GM18873 (cell line): ENCODE data around the gene WDR64.

Experiments
- ATAC-seq: cut with Tn5 transposase; IDR thresholded peaks from one replicate; pipeline ENCODE4 v1.9.1; 2021; ENCODE audit warnings: mild to moderate bottlenecking, moderate library complexity, moderate number of reproducible peaks; ENCODE audit not compliant: unreplicated experiment, low FRiP score

Gene WDR64

DNA sequence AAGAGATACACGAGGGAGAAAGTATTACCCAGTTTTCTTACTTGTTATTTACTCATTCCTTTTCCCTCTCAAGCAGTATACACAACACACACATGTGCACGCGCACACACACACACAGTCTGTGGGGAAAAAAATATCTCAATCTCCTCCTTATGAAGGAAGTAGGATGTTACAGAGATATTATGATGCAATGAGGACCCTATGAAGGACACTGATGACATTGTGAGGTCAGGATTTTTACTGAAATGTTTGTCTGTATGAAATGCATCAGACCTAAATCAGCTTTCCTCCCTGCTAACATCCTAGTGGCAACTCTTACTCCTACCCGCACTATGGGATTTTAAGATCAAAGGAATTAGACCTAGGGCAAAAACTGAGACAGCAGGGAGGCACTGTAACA, at the start of gene WDR64:
TSS of gene WDR64 (plus strand) at position 270 of the 400 bp plus-strand sequence. CDS start 204 bp downstream, outside the sequence.
- ATAC-seq = no peak

DNA sequence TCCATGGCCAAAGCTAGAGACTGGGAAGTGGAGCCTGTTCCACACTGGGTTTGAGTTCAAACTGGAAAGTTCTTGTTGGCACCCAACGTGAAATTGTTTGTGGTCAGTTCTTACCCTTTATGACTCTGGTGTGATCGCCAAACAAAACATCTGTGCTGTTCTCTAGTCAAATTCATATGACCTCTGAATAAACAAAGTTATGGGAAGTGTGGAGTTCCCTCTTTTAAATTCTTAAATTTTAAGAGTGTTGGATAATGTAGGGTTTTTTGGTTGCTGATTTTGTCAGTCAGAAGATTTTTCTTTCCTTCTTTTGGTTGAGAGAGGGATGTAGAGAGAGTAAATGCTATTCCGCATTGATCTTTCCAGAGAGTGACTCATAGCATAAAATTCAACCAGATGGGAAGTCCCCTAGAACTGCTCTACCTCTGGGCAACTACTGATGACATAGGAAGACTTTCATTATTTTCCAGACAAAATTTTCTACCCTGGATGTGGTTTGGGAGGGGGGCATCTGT, 48.3 kb upstream of the WDR64 start:
- no peak for ATAC-seq

DNA sequence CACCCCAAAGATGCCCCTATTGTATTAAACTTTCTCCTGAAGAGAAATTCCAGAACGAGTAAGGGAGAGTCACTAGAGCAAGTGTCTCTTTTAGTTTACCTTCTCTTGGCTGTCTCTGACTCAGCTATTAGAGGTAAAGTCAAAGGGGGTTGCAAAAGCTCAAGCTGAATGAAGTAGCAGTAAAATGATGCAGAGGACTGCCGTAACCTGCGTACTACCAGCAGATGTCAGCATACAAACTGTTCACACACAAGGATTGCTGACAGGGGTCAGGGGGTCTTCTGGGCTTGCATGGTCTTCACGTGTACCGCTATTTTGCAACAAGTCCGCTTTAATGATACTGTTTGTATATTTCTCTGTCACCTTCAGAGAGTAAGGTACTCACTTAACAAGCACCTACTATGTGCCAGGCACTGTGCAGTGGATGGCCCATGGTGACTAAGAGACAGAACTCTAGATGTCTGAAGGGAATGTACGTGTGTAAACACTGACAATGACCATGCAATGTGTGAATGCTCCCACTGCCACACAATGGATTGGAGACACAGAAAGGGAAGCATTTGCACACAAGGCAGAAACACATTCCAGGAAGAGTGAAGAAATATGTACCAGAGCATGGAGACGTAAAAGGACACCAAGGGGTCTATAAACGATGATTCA, 46.8 kb upstream of the WDR64 start:
- no peak for ATAC-seq

DNA sequence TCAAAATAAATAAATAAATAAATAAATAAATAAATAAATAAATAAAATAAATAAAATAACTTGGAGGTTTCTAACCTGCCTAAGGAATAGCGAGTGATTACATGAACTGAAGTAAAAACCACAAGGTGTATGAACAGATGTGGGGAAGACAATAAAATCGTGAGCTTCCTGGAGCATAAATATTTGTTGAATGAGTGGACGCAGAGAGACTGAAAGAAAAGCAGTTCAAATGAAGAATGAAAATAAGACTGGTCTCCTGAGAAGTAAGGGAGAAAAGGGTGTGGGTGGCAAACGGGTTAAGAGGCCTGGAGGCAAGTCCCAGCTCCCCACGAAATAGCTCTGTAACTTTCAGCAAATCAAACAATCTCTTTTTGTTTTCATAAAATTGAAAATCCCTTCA, 45.5 kb upstream of the WDR64 start:
- no peak for ATAC-seq

DNA sequence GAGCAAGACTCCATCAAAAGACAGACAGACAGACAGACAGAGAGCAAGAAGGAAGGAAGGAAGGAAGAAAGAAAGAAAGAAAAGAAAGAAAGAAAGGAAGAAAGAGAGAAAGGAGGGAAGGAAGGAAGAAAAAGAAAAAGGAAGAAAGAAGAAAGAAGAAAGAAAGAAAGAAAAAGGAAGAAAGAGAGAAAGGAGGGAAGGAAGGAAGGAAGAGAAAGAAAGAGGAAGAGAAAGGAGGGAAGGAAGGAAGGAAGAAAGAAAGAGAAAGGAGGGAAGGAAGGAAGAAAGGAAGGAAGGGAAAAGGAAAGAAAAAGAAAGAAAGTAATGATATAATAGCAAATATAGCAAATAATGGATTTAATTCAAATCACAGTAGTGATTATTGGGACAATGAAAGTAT, 44.6 kb upstream of the WDR64 start:
- ATAC-seq = no peak

DNA sequence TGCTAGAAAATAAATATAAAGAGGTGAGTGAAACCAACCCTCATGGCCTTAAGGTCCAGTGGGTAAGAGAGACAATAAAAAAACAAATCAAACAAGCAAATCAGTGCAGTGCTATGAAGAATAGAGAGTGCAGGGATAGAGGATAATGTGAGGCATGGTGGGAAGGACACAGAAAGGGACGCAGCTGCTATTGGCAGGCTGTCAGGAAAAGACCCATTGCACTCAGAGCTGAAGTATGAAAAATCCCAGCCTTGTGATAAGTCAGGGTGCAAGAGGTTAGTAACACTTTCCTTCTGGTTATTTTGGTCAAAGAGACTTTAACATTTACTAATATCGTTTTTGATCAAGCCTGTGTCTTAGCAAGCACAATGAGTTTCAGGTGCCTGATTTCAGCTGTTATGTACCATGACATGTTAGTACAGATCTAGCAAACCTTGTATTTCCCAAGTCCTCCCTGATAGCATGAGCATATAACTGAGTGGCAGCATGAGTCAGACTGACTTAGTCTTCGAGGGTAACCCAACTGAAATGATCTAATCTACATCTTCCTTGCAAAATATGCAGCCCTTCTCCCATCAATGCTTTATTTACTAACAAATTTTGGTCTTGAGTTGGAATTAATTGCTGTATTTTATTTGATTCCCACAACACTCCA, 43.6 kb upstream of the WDR64 start:
- ATAC-seq = no peak

DNA sequence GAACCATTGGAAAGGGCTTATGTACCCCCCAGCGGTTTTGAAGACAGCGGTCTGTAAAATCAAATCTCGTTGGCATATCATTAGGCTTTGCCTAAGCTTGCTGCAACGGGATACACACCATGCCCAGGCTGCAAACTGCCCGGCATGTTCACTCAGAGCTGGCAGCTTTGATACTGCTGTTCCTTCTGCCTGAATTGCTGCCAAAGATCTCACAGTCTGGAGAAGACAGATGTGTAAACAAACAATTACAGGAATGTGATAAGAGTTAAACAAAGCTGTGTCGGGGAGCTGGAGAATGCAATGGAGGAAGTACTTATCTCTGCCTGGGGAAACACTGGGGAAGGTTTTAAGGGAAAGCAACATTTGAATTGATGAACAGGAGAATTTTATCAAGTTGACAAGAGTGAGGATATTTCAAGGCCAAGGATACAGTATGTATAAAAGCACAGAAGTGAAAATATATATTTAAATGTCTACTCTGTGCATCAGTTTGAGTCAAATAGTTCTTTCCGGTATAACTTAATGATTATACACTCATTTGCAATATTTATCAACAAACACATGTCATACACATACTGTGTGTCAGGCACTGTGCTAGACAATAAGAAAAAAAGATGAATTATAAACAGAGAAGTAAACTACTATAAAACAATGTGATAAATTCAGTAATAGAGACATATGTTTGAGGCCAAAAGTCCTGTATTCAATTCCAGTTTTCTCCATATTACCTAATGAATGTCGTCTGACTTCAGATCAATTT, 41.8 kb upstream of the WDR64 start:
- ATAC-seq = no peak

DNA sequence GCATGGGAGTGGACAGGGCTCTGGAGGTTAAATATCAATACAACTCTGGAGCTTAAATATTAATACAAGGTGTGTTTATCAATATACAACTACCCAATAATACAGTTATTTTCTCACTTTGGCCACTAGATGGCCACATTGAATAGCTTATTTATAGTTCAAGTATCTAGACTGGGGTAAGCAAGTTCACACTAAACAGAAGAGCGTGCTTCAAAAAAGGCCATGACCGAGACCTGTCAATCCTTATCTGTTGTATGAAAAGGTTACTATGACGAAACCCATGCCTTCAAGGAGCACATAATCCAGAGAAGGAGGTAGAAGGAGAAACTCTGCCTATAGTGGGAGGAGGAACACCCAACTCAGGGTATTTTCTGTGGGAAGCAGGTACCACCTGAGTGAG, 41.0 kb upstream of the WDR64 start:
- peak; percentile 95 for ATAC-seq

DNA sequence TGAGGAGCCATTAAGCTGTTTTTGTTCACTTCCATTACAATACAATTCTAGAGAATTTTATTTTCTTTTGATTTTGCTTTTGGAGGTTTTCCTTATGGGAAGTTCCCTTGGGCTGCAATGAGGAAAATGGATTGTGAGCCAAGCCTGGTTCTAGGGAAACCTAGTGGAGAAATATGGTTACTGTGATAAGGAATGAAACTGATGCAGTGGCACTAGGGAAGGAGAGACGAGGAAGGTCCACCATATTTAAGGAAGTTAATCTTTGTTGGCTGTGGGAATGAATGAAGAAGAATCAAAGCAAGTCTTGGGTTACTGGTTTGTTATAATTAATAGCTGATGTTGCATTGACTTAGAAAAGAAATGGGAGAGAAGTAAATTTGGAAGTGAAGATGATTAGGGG, 40.3 kb upstream of the WDR64 start:
- ATAC-seq = no peak

DNA sequence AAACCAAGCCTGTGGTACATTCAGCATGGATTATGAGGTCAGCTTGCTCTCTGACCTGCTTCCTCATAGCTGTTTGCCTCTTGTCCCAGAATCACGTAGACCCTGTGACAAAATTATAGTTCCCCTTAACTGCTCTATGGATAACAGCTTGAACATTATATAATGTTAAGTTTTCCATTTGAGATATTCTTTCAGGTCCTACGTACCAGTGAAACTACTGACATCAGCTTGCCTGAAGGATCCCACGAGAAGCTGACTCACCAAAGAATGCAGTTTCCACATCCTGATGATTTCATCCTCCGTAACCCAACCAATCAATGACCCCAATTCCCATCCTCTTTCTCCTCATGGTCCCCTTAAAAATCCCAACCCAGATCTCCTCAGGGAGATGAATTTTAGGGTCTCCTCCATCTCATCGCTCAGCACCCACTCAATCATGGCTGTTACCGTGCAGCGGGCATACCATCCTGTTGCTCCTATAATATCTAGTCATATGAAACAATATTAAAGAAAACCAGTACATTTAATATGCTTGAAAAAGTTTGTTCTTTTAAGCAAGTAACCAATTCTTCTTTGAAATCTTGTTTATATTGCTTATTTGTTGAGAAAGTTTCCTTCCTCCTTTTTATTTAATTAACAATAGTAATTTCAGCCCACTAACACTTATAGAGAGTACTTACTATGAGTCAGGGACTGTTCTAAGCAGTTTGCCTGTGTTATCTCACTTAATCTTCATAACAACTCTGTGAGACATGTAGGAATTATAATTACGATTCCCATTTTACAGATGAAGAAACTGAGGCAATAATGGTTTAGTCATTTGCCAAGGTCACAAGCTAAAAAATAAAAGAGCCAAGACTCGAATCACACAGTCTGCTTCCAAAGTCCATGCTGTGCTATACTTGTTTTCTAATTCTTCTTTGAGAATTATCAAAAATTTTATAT, 39.3 kb upstream of the WDR64 start:
- ATAC-seq = no peak

DNA sequence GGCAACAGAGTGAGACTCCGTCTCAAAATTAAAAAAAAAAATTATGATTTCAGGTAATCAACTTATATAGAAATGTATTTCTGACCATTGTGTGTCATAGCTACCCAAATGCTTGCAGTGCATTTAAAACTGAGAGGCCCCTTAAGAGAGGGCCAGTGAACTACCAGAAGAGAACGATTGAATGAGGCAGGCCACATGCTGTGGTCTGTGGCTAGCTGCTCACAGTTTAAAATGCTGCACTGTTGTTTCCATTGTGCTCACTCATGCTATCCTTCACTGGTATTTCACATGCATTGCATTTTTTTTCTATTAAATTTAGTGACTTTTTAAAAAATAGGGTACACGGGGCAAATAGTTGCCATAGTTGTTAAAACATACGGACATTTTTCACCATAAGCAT, 37.9 kb upstream of the WDR64 start:
- no peak for ATAC-seq

DNA sequence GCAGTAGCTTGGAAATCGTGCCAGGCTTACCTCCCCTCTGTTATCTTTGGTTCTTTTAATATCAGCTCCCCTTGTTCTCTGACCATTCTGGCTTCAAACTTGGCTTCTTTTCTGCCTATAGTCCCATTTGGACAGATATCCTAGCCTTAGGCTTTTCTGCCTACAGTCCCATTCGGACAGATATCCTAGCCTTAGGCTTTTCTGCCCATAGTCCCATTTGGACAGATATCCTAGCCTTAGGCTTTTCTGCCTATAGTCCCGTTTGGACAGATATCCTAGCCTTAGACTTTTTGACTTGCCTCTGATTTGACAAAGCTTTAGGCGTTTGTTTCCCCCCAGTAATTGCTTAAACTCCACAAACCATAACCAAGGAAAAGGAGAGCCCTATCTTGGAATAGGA, 37.5 kb upstream of the WDR64 start:
- ATAC-seq = no peak

DNA sequence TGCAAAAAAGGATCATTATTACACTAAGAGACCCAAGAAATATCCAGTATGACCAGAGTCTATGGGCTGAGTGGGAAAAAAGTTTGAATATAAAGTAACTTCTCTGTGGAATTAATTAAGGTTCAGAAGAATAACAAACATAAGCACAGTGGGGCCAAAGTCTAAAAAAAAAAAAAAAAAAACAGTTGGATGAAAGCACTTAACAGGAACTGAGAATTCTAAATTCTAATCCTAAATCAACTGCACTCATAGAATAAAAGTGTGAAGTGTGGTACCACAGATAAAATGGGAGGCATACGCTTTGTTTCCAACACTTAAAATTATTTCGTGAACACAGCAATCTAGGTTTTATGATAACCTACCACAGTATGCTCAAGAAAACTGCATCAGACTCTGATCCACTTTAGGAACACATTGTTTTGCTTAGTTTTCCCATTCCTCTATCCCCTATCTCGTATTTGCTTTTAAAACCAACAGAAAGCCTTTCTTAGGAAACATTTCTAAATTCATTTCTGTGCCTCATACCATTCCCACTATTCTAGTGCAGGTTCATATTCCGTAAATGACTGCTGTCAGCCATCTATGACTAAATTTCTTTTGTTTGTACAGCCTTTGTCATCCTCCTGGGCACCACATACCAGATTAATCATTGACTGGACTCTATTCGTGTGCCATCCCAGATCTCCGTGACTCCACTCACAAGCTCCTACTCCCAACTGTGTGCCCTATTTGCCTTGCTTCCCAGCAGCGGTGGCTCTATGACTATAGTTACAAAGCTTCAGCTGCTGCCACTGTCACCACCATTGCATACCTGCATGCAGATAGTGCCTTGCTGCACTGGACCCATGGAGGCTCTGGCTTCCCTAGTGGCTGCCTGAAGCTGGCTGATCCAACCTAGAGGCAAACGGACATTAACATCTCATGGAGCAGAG, 36.8 kb upstream of the WDR64 start:
- ATAC-seq = no peak

DNA sequence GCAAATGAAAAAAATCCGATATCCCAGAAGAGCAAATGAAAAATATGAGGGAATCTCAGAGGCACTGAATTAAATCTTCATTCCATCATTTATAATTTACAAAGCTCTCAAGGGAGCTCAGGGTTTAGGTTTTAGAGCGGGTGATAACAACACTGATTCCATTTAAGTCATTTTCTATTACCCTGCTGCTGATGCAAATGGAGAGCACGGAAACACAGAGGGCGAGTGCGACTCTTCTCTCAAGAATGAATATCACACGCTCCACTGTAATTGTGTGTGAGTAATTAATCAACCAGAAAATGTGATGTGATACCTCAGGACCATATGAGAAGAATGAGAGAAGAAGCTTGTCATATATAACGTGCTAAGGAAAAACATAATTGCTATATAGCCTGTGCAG, 34.7 kb upstream of the WDR64 start:
- ATAC-seq = no peak

DNA sequence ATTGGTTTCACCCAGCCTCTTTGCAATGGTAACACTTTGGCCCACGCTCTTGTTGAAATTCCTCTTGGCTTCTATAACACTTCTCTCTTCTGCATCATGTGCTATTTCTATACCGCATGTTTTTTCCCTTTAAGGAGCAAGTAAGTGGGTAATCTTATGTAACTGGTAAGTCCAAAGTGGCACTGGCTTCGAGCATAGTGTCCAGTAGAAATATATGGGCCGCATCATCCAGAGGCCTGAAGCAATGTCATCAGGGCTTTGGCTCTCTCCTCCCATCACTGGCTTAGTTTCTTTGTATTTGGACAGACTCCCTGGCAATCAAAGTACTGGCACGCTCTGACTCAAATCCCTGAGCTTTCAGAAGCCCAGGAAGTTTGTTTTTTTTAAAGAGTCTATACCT, 29.4 kb upstream of the WDR64 start:
- no peak for ATAC-seq

DNA sequence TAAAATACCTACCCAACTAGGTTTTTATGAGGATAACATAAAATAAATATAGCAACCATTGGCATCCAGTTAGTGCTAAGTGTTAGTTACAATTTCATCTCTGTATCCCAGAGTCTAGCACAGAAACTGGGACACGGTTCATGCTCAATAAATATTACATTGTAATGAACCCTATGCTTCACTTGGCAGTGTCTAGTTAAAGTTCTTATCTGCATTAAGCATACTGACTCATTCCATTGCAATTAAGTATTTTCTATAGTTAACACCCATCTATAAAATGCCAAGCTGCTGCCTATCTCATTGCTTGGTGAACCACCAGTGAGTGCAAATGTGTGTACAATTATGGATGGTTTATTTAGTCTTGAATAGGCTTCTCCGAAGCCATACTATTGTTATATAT, 27.1 kb upstream of the WDR64 start:
- ATAC-seq = no peak

DNA sequence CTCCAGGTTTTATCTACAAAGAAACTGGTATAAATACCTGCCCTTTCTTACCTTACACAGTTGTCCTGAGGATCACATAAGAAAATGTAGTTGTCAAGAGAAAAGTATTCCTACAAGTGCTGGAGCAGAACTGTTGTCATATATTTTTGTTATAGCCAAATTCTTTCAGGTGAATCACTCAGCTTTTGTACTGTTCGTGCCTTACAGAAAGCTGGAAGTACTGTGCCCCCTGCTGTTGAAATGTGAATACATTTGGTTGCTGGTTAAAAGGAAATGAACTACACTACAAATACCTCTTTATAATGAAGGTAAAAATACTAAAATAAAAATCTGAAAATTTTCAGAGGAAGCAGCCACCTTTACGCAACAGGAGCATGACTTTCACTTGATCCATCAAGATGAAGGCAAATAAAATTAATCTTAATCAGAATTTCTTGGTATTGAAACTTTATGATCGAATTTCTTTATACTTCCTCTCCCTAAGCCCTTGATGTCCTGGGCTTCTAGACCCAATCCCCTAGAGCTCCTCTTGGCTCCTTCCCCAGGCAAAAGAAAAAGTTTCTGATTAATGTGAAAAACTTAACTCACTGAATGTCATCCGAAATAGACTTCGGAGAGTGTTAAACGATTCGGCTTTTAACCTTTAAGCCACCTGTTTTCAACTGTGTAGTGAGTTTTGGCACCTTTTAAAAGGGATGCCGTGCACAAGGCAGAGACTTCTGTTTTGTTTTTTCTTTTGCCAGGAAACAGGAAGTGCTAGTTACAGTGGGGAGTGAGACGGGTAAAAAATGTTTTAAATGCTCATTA, 24.4 kb upstream of the WDR64 start:
- peak; percentile 71 for ATAC-seq

DNA sequence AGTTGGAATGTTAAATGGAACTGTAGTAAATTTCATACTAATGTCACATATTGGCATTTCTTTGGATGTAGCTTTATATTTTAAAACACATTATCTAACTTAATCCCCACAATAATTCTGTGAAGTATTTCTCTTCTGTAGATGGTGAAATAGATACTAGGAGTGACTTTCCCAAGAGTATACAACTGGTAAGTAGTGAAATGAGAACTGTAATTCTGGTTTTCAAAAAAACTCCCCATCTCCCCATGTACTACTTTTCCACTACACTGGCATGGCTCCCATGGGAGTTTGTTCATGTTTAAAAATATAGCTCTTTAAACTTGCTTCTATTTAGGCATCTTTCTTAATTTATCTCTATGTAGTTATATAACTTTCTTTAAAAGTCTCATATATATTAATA, 22.1 kb upstream of the WDR64 start:
- no peak for ATAC-seq

DNA sequence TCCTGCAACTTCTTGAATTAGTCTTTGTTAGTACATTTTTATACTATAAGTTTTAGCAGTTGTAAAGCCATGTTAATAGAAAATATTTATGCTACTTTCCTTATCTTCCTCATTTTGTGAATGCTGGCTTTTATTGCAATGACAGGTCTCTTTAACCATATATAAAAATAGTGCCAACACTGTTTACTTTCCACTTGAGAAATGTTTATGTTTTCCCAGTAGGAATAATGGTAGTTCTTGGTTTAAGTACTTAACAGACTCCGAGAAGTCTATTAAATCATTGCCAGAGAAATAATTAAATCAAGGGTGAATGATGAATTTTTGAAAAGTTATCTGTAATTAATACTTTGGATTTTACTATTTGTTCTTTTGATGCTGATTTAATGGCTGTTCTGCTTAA, 21.6 kb upstream of the WDR64 start:
- no peak for ATAC-seq
